ENCODE results near the gene SOCS1. TPM values are rescaled to one million over a fixed set of nuclear protein-coding genes. Genes with fewer than 3 reads are reported as not detected.

Gene SOCS1
- total RNA-seq, 1 donor from 2014 or later: 161 TPM

DNA sequence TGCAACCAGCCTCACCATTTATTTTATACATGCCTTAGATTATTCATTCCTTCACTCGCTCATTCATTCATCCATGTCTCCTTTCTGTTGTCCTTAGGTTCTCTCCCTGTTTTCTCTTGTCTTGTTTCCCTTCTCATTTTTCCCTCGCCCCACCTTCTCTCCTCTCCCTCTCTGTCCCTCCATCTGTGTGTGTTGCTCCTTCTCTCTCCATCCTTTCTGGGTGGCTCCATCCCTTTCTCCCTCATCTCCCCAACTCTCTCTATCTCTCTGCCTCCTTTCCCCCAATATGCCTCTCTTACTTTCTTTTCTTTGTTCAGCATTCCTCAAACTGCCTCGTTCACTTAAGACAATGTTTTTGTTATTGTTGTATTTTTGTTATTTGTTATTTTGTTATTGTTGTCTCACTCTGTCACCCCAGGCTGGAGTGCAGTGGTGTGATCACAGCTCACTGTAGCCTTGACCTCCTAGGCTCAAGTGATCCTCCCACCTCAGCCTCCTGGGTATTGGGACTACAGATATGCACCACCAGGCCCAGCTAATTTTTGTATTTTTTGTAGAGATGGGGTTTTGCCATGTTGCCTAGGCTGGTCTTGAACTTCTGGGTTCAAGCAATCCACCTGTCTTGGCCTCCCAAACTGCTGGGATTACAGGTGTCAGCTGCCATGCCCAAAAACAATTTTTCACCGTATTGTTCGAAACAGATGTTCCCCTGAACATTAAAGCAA is 14.4 kb downstream of the SOCS1 start:
- DNase-seq (ENCODE audit: low spot score): no peak
- intact Hi-C loops (cut with micrococcal nuclease): no loop called here
- H3K27me3 Mint-ChIP-seq (ENCODE audit: insufficient read depth): no peaks in the 10 kb centered on the region
- H3K4me3 Mint-ChIP-seq: no peak overlapping the region
- H3K27ac Mint-ChIP-seq: no peak overlapping the region
- peaks cover 37% of the 10 kb centered on the region for H3K4me1 Mint-ChIP-seq (ENCODE audit: low read depth)
- no peaks in the 10 kb centered on the region for H3K9me3 Mint-ChIP-seq
- H3K36me3 Mint-ChIP-seq (ENCODE audit: low read depth): peaks cover 2% of the 10 kb centered on the region

DNA sequence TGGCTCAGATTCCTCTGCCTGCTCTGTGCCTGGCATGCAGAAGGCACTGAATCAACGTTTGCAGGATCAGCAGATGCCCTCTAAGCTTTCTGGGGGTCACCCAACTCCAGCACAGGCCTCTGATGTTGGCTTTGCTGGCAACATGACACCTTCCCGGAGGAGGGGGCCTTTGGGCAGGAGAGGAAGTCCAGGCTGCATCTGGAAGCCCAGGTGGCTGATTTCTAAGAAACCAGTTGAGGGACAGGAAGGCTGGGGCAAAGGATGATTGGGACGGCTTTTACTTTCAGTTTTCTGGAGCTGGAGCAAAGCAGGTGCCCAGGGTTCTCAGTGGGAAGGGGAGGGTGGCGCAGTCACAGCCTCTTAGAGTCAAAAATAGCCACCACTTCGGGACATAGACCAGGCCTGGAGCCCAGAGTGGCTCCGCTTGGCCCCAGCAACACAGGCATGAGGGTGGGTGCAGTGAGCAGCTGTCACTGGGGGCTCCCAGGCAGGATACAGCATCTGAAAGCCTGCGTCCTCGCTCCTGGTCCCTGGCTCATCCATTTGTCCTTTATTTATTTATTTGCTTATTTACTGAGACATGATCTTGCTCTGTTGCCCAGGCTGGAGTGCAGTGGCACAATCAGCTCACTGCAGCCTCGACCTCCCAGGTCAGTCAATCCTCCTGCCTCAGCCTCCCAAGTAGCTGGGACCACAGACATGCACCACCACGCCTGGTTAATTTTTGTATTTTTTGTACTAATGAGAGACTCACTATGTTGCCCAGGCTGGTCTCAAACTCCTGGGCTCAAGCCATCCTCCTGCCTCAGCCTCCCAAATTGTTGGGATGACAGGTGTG is 15.1 kb downstream of the SOCS1 start:
- intact Hi-C loops (cut with micrococcal nuclease): no loop called here
- peak overlapping the region; percentile 70 for H3K27ac Mint-ChIP-seq
- no peak for DNase-seq (ENCODE audit: low spot score)

DNA sequence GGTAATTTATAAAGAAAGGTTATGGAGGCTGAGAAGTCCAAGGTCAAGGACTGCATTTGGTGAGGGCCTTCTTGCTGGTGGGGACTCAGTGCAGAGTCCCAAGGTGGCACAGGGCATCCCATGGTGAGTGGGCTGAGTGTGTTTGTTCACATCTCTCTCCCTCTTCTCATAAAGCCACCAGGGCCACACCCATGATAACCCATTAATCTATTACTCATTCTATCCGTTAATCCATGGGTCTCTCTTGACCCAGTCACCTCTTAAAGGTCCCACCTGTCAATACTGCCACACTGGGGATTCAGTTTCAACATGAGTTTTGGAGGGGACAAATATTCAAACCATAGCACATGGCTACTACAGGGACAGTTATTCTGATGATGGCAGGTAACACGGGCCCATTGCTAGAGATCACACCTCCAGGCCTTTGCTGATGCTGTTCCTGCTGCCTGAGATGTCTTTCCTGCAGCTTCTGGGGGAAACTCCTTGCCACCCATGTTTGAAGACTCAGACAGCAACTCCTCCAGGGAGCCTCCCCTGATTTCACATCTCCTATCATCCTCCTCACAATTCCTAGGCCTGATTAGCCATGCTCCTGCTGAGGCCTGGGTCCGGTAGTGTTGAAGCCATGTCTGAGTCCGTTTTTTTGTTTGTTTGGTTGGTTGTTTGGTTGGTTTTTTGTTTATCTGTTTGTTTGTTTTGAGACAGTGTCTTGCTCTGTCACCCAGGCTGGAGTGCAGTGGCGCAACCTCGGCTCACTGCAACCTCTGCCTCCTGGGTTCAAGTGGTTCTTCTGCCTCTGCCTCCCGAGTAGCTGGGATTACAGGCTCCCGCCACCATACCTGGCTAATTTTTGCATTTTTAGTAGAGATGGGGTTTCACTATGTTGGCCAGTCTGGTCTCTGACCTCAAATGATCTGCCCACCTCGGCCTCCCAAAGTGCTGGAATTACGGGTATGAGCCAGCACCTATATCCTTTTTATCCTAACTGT is 16.1 kb downstream of the SOCS1 start:
- intact Hi-C loops (cut with micrococcal nuclease): no loop called here
- H3K27me3 Mint-ChIP-seq (ENCODE audit: insufficient read depth): no peaks in the 10 kb centered on the region
- peak overlapping the region; percentile 2 for H3K4me3 Mint-ChIP-seq
- peak overlapping the region; percentile 70 for H3K27ac Mint-ChIP-seq
- DNase-seq (ENCODE audit: low spot score): no peak
- H3K4me1 Mint-ChIP-seq (ENCODE audit: low read depth): peaks cover 37% of the 10 kb centered on the region
- no peaks in the 10 kb centered on the region for H3K9me3 Mint-ChIP-seq
- peaks cover 2% of the 10 kb centered on the region for H3K36me3 Mint-ChIP-seq (ENCODE audit: low read depth)

More for the DNA sequence above, 15.1 kb downstream of the SOCS1 start:
- no peaks in the 10 kb centered on the region for H3K27me3 Mint-ChIP-seq (ENCODE audit: insufficient read depth)
- peak overlapping the region; percentile 2 for H3K4me3 Mint-ChIP-seq
- H3K4me1 Mint-ChIP-seq (ENCODE audit: low read depth): peaks cover 37% of the 10 kb centered on the region
- H3K9me3 Mint-ChIP-seq: no peaks in the 10 kb centered on the region
- peaks cover 2% of the 10 kb centered on the region for H3K36me3 Mint-ChIP-seq (ENCODE audit: low read depth)

DNA sequence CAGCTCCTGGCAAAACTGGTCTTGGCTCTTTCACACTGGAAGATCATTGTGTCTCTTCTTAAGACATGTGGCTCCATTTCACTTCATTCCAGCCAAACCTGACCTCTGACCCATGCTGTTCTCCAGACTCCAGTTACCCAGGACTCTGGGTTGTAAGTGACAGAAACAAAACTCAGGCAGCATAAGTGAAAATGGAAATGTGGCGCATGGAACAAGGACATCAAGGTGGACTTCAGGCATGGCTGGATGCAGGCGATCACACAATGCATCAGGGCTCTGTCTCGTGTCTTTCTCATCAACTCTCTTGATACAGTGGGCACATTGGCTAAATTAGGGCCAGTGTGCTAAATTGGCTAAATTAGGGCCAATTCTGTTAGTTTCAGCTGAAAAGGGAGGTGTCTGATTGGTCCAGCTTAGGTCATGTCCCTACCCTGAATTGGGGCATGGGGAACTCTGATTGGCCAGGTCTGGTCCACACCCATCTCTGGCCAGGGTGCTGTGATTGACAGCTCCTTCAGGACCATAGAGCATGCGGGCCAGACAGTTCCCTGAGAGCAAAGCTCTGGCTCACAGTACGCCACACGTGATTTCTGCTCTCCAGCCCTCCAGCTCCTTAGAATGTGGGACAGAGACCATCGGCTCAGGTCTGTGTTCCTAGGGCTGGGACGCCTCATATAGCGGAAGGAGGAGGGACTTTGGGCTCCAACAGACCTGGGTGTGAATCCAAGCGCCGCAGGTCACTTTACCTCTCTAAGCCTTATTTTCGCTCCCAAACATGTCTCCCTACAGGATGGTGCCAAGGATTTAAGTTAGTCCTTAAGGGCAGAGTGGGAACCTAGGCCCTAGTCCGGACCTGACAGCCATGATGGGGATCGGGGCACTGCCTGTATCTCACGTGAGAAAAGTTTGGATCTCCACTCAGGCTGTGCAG is 17.5 kb downstream of the SOCS1 start:
- Mint-ChIP-seq H3K27me3 (ENCODE audit: insufficient read depth) (no peaks in the 10 kb centered on the region), H3K4me3 (no peak overlapping the region), H3K4me1 (ENCODE audit: low read depth) (peaks cover 48% of the 10 kb centered on the region), H3K36me3 (ENCODE audit: low read depth) (peaks cover 2% of the 10 kb centered on the region), H3K27ac (peak overlapping the region; percentile 32), H3K9me3 (no peaks in the 10 kb centered on the region)
- DNase-seq (ENCODE audit: low spot score): no peak
- intact Hi-C loops (cut with micrococcal nuclease): no loop called here

DNA sequence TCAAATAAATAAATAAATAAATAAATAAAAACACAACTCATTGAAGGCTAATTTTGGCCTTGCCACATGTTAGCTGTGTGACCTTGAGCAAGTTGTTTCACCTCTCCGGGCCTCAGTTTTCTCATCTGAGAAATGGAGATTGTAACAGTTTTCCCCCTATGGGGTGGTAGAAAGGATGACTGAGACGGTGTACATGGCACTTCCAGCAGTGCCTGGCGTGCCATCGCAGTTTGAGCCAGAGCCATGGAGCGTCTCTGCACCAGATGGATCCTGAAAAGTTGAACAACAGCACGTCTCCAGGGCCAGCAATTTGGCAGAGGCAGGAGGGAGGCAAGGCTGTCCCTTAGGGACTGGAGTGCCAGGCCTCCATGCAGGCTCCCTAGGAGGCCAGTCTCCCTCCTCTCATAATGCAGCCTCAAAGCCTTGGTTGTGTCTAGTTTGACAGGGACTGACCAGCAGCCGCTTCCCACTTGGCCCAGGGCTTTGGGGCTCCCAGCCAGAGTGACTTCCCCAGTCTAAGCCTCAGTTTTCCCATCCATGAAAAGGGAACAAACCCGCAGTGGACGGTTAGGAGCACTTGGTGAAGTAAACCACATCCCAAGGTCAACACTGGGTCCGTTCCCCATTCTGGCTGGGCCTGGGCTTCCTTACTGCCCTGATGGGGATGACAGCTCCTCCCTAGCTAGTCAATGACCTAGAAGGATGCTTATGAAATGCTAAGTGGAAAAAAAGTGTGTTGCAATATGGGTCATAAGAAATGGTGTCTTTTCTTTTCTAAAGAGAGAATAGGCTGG is 19.3 kb downstream of the SOCS1 start:
- Mint-ChIP-seq H3K4me1 (ENCODE audit: low read depth) (peaks cover 62% of the 10 kb centered on the region), H3K36me3 (ENCODE audit: low read depth) (peaks cover 2% of the 10 kb centered on the region), H3K27ac (peak overlapping the region; percentile 49), H3K9me3 (no peaks in the 10 kb centered on the region), H3K4me3 (no peak overlapping the region), H3K27me3 (ENCODE audit: insufficient read depth) (no peaks in the 10 kb centered on the region)
- no peak for DNase-seq (ENCODE audit: low spot score)
- intact Hi-C loops (cut with micrococcal nuclease): no loop called here

DNA sequence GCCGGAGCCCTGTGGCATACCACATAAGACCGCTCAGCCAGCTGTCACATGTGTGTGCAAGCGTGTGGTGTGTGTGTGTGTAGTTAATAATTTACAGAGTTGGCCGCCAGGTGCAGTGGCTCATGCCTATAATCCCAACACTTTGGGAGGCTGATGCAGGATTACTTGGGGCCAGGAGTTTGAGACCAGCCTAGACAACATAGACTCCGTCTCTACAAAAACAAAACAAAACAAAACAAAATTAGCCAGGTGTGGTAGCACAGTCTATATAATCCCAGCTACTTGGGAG is 20.4 kb downstream of the SOCS1 start:
- Mint-ChIP-seq H3K4me1 (ENCODE audit: low read depth) (peaks cover 72% of the 10 kb centered on the region), H3K27ac (peak overlapping the region; percentile 56), H3K9me3 (no peaks in the 10 kb centered on the region), H3K36me3 (ENCODE audit: low read depth) (peaks cover 2% of the 10 kb centered on the region), H3K4me3 (no peak overlapping the region), H3K27me3 (ENCODE audit: insufficient read depth) (no peaks in the 10 kb centered on the region)
- no peak for DNase-seq (ENCODE audit: low spot score)
- intact Hi-C loops (cut with micrococcal nuclease): no loop called here

DNA sequence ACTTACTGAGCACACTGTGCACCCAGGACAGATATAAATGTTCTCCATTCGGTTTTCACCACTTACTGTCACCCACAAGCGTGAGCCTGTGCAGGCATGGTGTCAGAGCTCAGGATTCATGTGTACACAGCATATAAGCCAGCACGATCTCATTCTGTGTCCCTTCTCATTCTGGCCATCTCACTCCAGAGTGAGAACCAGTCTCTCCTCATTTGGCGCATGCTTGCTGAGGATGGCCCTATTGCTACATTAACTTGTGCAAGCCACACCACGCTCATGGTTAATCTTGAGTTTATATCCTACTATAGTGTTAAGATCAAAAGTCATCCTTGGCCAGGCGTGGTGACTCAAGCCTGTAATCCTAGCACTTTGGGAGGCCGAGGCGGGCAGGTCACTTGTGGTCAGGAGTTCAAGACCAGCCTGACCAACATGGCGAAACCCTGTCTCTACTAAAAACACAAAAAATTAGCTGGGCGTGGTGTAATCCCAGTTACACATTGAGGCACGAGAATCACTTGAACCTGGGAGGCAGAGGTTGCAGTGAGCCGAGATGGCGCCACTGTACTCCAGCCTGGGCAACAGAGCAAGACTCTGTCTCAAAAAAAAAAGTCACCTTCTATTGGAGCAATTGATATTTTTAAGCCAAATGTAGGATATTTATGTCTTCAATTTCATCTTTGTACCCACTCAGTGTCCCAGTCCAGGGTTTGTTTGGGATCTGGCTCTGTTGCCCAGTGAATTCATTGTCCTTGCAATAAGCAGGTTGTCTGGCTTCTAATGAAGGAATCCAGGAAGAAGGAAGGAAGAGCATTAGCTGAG is 20.9 kb downstream of the SOCS1 start:
- intact Hi-C loops (cut with micrococcal nuclease): loop anchor here (1.0 to 5.0 kb wide), 4 partner anchors 119 to 347 kb away; no protein-coding TSS in a partner anchor
- peaks cover 77% of the 10 kb centered on the region for H3K4me1 Mint-ChIP-seq (ENCODE audit: low read depth)
- no peaks in the 10 kb centered on the region for H3K9me3 Mint-ChIP-seq
- peak overlapping the region; percentile 56 for H3K27ac Mint-ChIP-seq
- DNase-seq (ENCODE audit: low spot score): no peak
- H3K36me3 Mint-ChIP-seq (ENCODE audit: low read depth): peaks cover 2% of the 10 kb centered on the region
- H3K4me3 Mint-ChIP-seq: peak overlapping the region; percentile 0
- no peaks in the 10 kb centered on the region for H3K27me3 Mint-ChIP-seq (ENCODE audit: insufficient read depth)

DNA sequence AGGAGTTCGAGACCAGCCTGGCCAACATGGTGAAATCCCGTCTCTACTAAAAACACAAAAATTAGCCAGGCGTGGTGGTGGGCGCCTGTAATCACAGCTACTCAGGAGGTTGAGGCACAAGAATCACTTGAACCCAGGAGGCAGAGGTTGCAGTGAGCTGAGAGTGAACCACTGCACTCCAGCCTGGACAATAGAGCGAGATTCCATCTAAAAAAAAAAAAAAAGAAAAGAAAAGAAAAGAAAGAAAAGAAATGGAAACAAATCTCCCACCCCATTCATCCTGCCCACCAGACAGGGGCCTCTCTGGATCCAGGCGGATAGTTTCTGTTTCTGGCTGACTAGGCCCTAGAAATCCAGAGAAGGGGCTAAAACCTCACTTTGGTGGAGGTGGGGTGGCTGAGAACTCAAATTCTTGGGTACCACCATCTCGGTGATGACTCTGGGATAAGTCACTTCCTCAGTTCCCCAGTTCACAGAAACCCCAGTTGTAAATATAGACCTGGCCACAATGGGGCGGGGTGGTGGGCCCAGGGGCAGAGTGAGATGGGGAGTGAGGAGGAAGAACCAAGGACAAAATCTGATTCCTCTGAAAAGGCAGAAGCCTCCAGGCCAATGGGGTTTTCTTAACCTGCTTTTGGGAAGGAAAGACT is 22.2 kb downstream of the SOCS1 start:
- Mint-ChIP-seq H3K4me1 (ENCODE audit: low read depth) (peaks cover 90% of the 10 kb centered on the region), H3K27ac (peak overlapping the region; percentile 95), H3K27me3 (ENCODE audit: insufficient read depth) (no peaks in the 10 kb centered on the region), H3K36me3 (ENCODE audit: low read depth) (peaks cover 2% of the 10 kb centered on the region), H3K9me3 (no peaks in the 10 kb centered on the region), H3K4me3 (peak overlapping the region; percentile 59)
- peak; percentile 69 for DNase-seq (ENCODE audit: low spot score)
- intact Hi-C loops (cut with micrococcal nuclease): loop anchor here (1.0 to 5.0 kb wide), 9 partner anchors 9 to 348 kb away; no protein-coding TSS in a partner anchor

DNA sequence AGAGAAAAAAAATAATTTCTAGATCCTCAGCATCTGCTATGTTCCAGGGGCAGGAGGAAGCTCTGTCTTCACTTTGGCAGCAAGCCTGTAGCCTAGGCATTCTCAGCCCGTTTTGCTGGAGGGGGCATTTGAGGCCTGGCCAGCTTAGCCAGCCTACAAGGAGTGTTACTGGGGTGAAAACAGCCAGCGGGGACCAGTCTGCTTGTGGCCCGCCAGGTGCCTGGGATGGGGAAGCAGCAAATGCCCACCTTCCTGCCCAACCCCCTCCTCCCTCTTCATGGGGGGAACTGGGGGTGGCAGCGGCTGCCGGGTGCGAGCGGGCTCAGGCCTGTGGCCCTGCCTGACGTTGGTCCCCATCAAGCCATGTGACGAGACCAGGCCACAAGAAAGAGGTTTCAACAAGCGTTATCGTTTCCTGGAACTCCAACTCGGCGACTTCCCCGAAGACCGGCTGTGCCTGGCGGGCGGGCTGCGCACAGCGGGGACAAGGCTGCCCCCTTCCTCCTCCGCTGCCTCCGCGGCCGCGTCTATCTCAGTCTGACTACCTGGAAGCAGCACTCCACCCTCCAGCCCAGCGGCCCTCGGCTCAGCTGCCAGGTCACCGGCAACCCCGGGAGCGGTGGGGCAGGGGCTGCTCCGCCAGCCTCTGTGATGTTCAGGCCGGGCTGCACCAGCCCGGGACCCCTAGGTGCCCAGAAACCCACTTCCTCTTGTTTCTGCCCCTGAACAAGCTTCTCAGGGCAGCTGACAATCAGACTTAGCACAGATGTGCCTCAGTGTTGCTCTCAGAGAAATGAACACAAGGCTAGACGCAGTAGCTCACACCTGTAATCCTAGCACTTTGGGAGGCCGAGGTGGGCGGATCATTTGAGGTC is 22.9 kb downstream of the SOCS1 start:
- peaks cover 89% of the 10 kb centered on the region for H3K4me1 Mint-ChIP-seq (ENCODE audit: low read depth)
- no peaks in the 10 kb centered on the region for H3K36me3 Mint-ChIP-seq (ENCODE audit: low read depth)
- H3K4me3 Mint-ChIP-seq: peak overlapping the region; percentile 59
- intact Hi-C loops (cut with micrococcal nuclease): loop anchor here (1.0 to 5.0 kb wide), 6 partner anchors 8 to 349 kb away; no protein-coding TSS in a partner anchor
- no peaks in the 10 kb centered on the region for H3K9me3 Mint-ChIP-seq
- peak; percentile 91 for DNase-seq (ENCODE audit: low spot score)
- H3K27me3 Mint-ChIP-seq (ENCODE audit: insufficient read depth): no peaks in the 10 kb centered on the region
- peak overlapping the region; percentile 95 for H3K27ac Mint-ChIP-seq

Measured in activated T-helper 1 cell treated with anti-CD3 and anti-CD28 coated beads, Interleukin-12 subunit alpha, Interleukin-12 subunit beta, Interleukin-2, Interleukin-4 antibody, amounts not matched to agents 30 ng/mL and 10 ng/mL and 1 ng/mL, durations not matched to agents 14 hours and 24 hours and 36 hours (primary cell).